Fibroblast of lung (primary cell): ENCODE results near the gene CDKN1A.

Experiments used
- CTCF ChIP-seq, 2 donors: IDR thresholded peaks in 1 of 2; conservative IDR thresholded peaks in 1 of 2; 1 replicate in 1 of 2; 2 replicates in 1 of 2; pipeline ENCODE4 v1.5.1; 2011 to 2012; ENCODE audit warnings: low read length in 2 of 2, control low read depth in 1 of 2, inconsistent platforms in 1 of 2, low read depth in 1 of 2, mild to moderate bottlenecking in 1 of 2
- EZH2 ChIP-seq: IDR thresholded peaks from 2 replicates; pipeline ENCODE4 v1.5.1; 2012; ENCODE audit warnings: low read length, control low read depth, mild to moderate bottlenecking; ENCODE audit errors: missing control alignments

- no peak for TF ChIP-seq CTCF (conservative IDR thresholded peaks at IDR 0.05 in 1 of 2, IDR thresholded peaks at IDR 0.05 in 1 of 2; ENCODE audit: low read depth in 1 of 2, low read length in 2 of 2)
- TF ChIP-seq EZH2, result no peak
Observed at GRCh38 chr6:36643977-36644376, 34.5 kb upstream of the CDKN1A start.
